Psoas muscle (tissue), 8 donors: ENCODE data around the gene SLC30A2. TPM values are rescaled to one million over a fixed set of nuclear protein-coding genes. Genes with fewer than 3 reads are reported as not detected.

ENCODE experiments used
- ATAC-seq, 4 donors: fragments of 200-7000 bp; cut with Tn5 transposase; one replicate each; pipeline ENCODE4 v1.9.1; 2020; ENCODE audit warnings: moderate library complexity in 3 of 4, mild to moderate bottlenecking in 2 of 4
- DNase-seq, 2 donors: peaks; one replicate each; pipeline ENCODE4 v3.0.0-alpha.2; 2020
- H3K27ac ChIP-seq: fragments of 200-600 bp; one replicate; pipeline ENCODE4 v1.8.0; 2022
- H3K27me3 ChIP-seq, 3 donors: fragments of 200-600 bp in 1 of 3; one replicate each; pipeline versions ENCODE4 v1.6.1 to v1.8.0; 2013 to 2022; ENCODE audit warnings: low read length in 2 of 3, mild to moderate bottlenecking in 2 of 3, moderate library complexity in 1 of 3; ENCODE audit not compliant: insufficient read depth in 3 of 3
- H3K36me3 ChIP-seq, 2 donors: fragments of 200-600 bp in 1 of 2; one replicate each; pipeline versions ENCODE4 v1.6.1 to v1.8.0; 2013 to 2022; ENCODE audit warnings: low read depth in 1 of 2, mild to moderate bottlenecking in 1 of 2, moderate library complexity in 1 of 2; ENCODE audit not compliant: insufficient read depth in 1 of 2
- H3K4me1 ChIP-seq: fragments of 200-600 bp; one replicate; pipeline ENCODE4 v1.8.0; 2022
- H3K4me3 ChIP-seq: fragments of 200-600 bp; one replicate; pipeline ENCODE4 v1.8.0; 2022; ENCODE audit warnings: mild to moderate bottlenecking
- H3K9me3 ChIP-seq: fragments of 200-600 bp; one replicate; pipeline ENCODE4 v1.8.0; 2022
- WGBS, 3 donors: extraction: QIAGEN DNeasy Blood & Tissue Kit; methylation state at CpG; one replicate each; pipeline versions ENCODE4 v1.1.6 to v1.1.7; 2013; 5-methylcytosine and 5-hydroxymethylcytosine counted together
- intact Hi-C, 2 donors: fragments of 100-400 bp; cut with DNase I; formaldehyde crosslinking; loops; one replicate each; pipeline versions ENCODE4 v1.11.0 to v1.14.2; 2022
- polyA plus RNA-seq, 3 donors: library from polyadenylated mRNA; stranded (reverse); fragments of 200-250 nt; gene quantifications; one replicate each; pipeline ENCODE4 v1.2.3, GENCODE V29; 2013
- total RNA-seq, 4 donors: library from RNA; stranded (reverse); fragmentation: NEBNext Ultra II Directional in 2 of 4; extraction: Animal tissue kit (Norgen Biotek cat#: 25700) in 2 of 4; gene quantifications; one replicate each; pipeline versions ENCODE4 v1.2.1 to v1.2.4, GENCODE V29; 2021 to 2023
- TF ChIP-seq, protein P1 (sequence below): fragments of 200-600 bp; IDR thresholded peaks from one replicate; pipeline ENCODE4 v1.8.0; 2022; ENCODE audit warnings: antibody characterized with exemption
- donor health status: healthy with polysubstance abuse.
- donor health status: DM: no; HTN: no; CAD: no; lungs with moderate emphysema.
- donor health status: Bipolar disorder and iron deficiency.
- donor health status: healthy.
- donor health status: DM: yes; HTN: yes; CAD: no.
- donor health status: DM: no; HTN: no; CAD: no.
- donor health status: DM: no; HTN: no; CAD: no.
- donor health status: DM: yes; HTN: yes; CAD: no.

Gene SLC30A2
- total and polyA plus RNA-seq, 7 donors, result 0.21 to 7.8 (median 1.2) TPM

DNA sequence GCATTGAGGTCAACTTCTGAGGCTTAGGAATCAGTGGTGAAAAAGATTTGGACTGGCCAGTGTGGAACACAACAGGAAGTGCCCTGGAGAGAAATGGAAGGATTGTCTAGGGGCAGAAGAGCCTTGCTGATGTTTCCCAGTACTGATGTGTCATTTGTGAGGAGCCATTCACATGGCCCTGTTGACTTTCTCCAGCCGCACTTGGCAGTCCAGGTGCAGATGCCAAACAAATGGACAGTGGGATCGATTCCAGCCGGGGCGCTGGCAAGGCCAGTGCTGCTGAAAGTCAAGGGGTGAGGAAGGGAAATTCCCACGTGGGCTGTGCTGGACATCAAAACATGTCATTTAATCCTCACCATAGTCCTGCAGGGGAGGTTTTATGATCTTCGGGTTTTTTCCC is 26.4 kb upstream of the SLC30A2 start:
- Histone ChIP-seq H3K4me1 (peaks cover 58% of the 10 kb centered on the region), H3K27ac (peak overlapping the region; percentile 88), H3K4me3 (peak overlapping the region; percentile 35), H3K27me3 (no peaks in the 10 kb centered on the region), H3K9me3 (no peaks in the 10 kb centered on the region), H3K36me3 (no peaks in the 10 kb centered on the region)
- TF ChIP-seq, protein P1, sequence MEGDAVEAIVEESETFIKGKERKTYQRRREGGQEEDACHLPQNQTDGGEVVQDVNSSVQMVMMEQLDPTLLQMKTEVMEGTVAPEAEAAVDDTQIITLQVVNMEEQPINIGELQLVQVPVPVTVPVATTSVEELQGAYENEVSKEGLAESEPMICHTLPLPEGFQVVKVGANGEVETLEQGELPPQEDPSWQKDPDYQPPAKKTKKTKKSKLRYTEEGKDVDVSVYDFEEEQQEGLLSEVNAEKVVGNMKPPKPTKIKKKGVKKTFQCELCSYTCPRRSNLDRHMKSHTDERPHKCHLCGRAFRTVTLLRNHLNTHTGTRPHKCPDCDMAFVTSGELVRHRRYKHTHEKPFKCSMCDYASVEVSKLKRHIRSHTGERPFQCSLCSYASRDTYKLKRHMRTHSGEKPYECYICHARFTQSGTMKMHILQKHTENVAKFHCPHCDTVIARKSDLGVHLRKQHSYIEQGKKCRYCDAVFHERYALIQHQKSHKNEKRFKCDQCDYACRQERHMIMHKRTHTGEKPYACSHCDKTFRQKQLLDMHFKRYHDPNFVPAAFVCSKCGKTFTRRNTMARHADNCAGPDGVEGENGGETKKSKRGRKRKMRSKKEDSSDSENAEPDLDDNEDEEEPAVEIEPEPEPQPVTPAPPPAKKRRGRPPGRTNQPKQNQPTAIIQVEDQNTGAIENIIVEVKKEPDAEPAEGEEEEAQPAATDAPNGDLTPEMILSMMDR, result no peak
- intact Hi-C loops, result no loop called here
- 11 to 19% (median 16%) methylated on average over 6 of the region's 6 CpGs for WGBS, 3 donors
- DNase-seq, result peak; percentile 75 to 94
- ATAC-seq, result peak; percentile 53 to 71 (median 59)

DNA sequence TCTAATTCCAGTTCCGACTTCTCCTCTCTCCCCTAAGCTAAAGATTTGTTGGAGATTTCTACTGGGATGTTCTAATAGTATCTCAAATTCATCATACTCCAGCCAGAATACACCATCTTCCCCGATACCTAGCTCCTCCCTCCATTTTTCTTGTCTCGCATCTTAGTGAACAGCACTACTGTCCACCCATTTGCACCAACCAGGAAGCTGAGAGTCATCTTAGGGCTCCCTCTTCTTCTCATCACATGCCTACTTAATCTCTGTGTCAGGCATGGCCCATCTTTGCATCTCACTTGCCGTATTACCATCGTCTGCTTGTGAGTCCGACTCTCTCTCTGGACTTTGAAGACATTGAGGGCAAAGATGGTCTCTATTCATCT is 25.0 kb upstream of the SLC30A2 start:
- TF ChIP-seq, protein P1, result no peak
- DNase-seq (no peak), ATAC-seq (no peak)
- WGBS, 3 donors, result 87 to 95% (median 90%) methylated on average over 6 of the region's 6 CpGs
- intact Hi-C loops, result no loop called here
- Histone ChIP-seq H3K36me3 (peaks cover 2 to 8% of the 10 kb centered on the region in 2 donors), H3K27ac (peak overlapping the region; percentile 88), H3K4me1 (peaks cover 51% of the 10 kb centered on the region), H3K27me3 (no peaks in the 10 kb centered on the region), H3K4me3 (no peak overlapping the region), H3K9me3 (no peaks in the 10 kb centered on the region)

DNA sequence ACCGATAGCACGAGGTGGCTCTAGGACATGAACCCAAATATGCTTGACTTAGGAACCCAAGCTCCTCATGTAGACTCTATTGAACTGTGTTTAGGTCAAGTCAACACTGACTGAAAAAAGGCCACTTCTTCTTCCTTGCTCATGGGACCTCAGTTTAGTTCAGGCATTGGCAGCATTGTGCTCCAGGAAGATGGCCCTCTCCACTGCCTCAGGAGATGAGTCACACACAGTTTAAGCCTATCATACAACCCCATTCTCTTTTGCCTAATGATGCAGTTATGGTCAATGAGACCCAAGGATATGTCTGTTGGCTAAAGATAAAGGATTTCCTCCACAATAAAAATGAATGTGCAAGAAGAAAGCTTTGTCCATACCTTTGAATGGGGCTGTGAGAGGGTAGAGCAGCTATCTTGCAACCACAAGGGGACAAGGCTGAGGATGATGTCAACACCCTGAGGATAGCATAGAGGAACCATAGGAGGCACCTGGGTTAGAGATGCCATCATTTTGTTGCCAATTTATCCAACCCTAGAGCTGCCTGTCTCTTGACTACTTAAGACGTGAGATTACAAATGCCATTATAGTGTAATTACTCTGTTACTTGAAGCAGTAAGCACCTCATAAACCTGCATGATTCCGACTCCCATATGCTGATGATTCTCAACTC is 24.5 kb upstream of the SLC30A2 start:
- H3K9me3 ChIP-seq, result no peaks in the 10 kb centered on the region
- H3K36me3 ChIP-seq, result peaks cover 2 to 11% of the 10 kb centered on the region in 2 donors
- DNase-seq, result no peak
- H3K27me3 ChIP-seq, result no peaks in the 10 kb centered on the region
- TF ChIP-seq, protein P1, result no peak
- peak overlapping the region; percentile 88 for H3K27ac ChIP-seq
- no peak for ATAC-seq
- H3K4me1 ChIP-seq, result peaks cover 46% of the 10 kb centered on the region
- intact Hi-C loops, result no loop called here
- H3K4me3 ChIP-seq, result no peak overlapping the region
- WGBS, 3 donors, result 91 to 93% (median 92%) methylated on average over 4 of the region's 4 CpGs

DNA sequence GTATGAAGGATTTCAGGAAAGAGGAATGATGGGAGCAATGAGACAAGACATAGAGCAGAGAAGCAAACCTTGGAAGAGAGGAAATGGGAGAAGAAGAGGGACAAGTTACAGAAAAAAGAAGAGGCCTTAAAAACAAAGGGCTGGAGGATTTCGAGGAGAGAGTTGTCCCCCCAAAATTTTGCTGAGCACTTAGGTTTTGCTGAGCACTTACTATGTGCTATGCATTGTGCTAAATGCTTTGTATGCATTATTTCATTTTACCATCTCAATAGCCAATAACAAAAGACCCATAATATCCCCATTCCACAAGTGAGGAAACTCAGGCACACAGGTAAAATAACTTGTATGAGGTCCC is 24.0 kb upstream of the SLC30A2 start:
- 67 to 95% (median 91%) methylated on average over 1 of the region's 1 CpG for WGBS, 3 donors
- no peak for ATAC-seq
- intact Hi-C loops, result no loop called here

More for the DNA sequence above, 24.0 kb upstream of the SLC30A2 start:
- no peaks in the 10 kb centered on the region for H3K27me3 ChIP-seq
- TF ChIP-seq, protein P1, result no peak
- peak overlapping the region; percentile 88 for H3K27ac ChIP-seq
- H3K9me3 ChIP-seq, result no peaks in the 10 kb centered on the region
- no peak for DNase-seq
- H3K4me3 ChIP-seq, result no peak overlapping the region
- peaks cover 2 to 11% of the 10 kb centered on the region in 2 donors for H3K36me3 ChIP-seq
- peaks cover 43% of the 10 kb centered on the region for H3K4me1 ChIP-seq
